Aorta (tissue), 5 donors: Measurements from ENCODE around the gene MYH16. TPM values are rescaled to one million over a fixed set of nuclear protein-coding genes. Genes with fewer than 3 reads are reported as not detected.
A peak's percentile ranks its signal among the peaks of the same experiment; 100 is the strongest.
"Not testable (repeated sequence)": the region's sequence is repeated elsewhere in the genome, so short reads cannot be mapped to it uniquely, and the experiment has no call there.

ENCODE experiments used
- ATAC-seq: fragments of 200-7000 bp; cut with Tn5 transposase; one replicate; pipeline ENCODE4 v1.9.1; 2022; ENCODE audit warnings: moderate library complexity; ENCODE audit not compliant: low FRiP score
- DNase-seq, 2 donors: peaks; one replicate each; pipeline ENCODE4 v3.0.0-alpha.2; 2020
- H3K27ac ChIP-seq, 2 donors: one replicate each; pipeline ENCODE4 v1.5.1; 2013; ENCODE audit warnings: low read length in 2 of 2, mild to moderate bottlenecking in 2 of 2, moderate library complexity in 2 of 2, control low read depth in 1 of 2, inconsistent platforms in 1 of 2, low read depth in 1 of 2
- H3K27me3 ChIP-seq, 2 donors: one replicate each; pipeline ENCODE4 v1.6.1; 2013; ENCODE audit warnings: control low read depth in 1 of 2, low read length in 1 of 2, mild to moderate bottlenecking in 1 of 2, moderate library complexity in 1 of 2; ENCODE audit not compliant: insufficient read depth in 2 of 2, control insufficient read depth in 1 of 2
- H3K36me3 ChIP-seq, 2 donors: one replicate each; pipeline ENCODE4 v1.6.1; 2013; ENCODE audit warnings: control low read depth in 1 of 2, low read length in 1 of 2, mild to moderate bottlenecking in 1 of 2; ENCODE audit not compliant: insufficient read depth in 2 of 2, control insufficient read depth in 1 of 2
- H3K4me1 ChIP-seq, 2 donors: one replicate each; pipeline ENCODE4 v1.6.1; 2013; ENCODE audit warnings: low read length in 2 of 2, control low read depth in 1 of 2, mild to moderate bottlenecking in 1 of 2, moderate library complexity in 1 of 2; ENCODE audit not compliant: insufficient read depth in 2 of 2, control insufficient read depth in 1 of 2
- H3K4me3 ChIP-seq, 2 donors: one replicate each; pipeline ENCODE4 v1.5.1; 2013; ENCODE audit warnings: low read length in 2 of 2, control low read depth in 1 of 2, mild to moderate bottlenecking in 1 of 2
- H3K9me3 ChIP-seq: one replicate; pipeline ENCODE4 v1.6.1; 2013; ENCODE audit warnings: mild to moderate bottlenecking, low read length; ENCODE audit not compliant: control insufficient read depth
- WGBS, 2 donors: extraction: QIAGEN DNeasy Blood & Tissue Kit; methylation state at CpG; one replicate each; pipeline ENCODE4 v1.1.7; 2013; 5-methylcytosine and 5-hydroxymethylcytosine counted together
- intact Hi-C, 2 donors: fragments of 100-400 bp; cut with DNase I; formaldehyde crosslinking; loops; one replicate each; pipeline versions ENCODE4 v1.14.2 to v1.15.0; 2022
- polyA plus RNA-seq, 2 donors: library from polyadenylated mRNA; stranded (reverse); fragments of 200-250 nt; gene quantifications; one replicate each; pipeline ENCODE4 v1.2.3, GENCODE V29; 2013
- total RNA-seq, 2 donors: library from RNA; stranded (reverse); fragmentation: NEBNext Ultra II Directional; extraction: Animal tissue kit (Norgen Biotek cat#: 25700); gene quantifications; one replicate each; pipeline ENCODE4 v1.2.1, GENCODE V29; 2021
- donor health status: healthy with polysubstance abuse.
- donor health status: Bipolar disorder and iron deficiency.
- donor health status: DM: no; HTN: no; CAD: no.
- donor health status: DM: no; HTN: no; CAD: no.
- donor health status: DM: yes; HTN: yes; CAD: no.

Gene MYH16
- total and polyA plus RNA-seq, 4 donors, result 0.29 TPM; not detected in 3

DNA sequence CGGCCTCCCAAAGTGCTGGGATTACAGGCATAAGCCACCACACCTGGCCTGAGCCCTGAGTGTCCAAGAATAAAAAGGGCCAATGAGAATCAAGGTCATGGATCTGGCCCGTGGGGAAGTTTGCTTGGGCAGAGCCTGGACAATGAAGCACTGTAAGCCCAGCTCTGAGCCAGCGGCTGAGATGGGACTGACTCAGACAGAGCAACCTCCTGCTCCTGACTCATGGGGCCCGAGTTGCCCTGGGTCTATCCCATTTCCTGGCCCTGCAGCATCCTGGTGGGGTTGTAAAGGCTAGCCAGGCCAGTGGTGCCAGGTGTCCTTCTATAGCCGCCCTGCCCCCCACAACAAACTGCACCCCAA is 5.2 kb upstream of the MYH16 start:
- Histone ChIP-seq H3K4me1 (no peaks in the 10 kb centered on the region), H3K27me3 (no peaks in the 10 kb centered on the region), H3K27ac (peak overlapping the region in 1 of 2 donors; percentile 38), H3K4me3 (no peak overlapping the region), H3K9me3 (no peaks in the 10 kb centered on the region), H3K36me3 (no peaks in the 10 kb centered on the region)
- 38 to 41% methylated on average over 5 of the region's 5 CpGs for WGBS, 2 donors
- DNase-seq, result peak; percentile 72 to 85
- intact Hi-C loops, result loop anchor here in 1 of 2 donors (5.0 kb wide), 1 partner anchor 225 kb away; no protein-coding TSS in a partner anchor
- peak; percentile 81 for ATAC-seq

DNA sequence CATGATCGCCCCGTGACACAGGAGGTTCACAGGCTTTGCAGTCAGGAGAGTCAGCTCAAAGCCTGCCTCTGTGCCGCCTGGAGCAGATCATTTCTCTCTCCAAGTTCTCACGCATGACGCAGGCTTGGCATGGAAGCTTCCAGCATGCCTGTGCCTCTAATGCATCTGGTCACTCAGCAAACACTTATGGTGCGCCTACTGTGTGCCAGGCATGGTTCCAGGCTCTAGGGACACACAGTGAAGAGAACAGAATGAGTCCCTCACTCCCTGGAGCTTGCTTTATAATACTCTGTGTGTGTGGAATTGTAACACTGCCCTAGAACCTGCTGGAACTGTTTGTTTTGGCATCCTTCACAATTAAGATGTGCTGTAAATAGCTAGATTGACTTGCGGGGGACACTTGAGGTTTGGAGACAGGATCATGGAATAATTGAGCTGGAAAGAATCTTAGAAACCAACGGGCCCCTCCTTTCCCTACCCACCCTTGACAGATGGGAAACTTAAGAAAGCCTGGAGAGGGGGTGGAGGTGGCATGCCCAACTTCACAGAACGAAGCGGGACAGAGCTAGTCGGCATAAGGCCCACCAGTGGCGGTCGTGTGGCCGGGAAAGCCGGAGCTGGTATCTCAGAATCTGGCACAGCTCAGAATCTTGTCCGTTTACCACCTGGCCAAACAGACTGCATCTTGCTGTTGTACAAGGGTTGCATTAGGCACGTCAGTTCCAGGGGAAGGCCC is 4.6 kb upstream of the MYH16 start:
- Histone ChIP-seq H3K9me3 (no peaks in the 10 kb centered on the region), H3K36me3 (no peaks in the 10 kb centered on the region), H3K27me3 (no peaks in the 10 kb centered on the region), H3K4me1 (no peaks in the 10 kb centered on the region), H3K27ac (peak overlapping the region in 1 of 2 donors; percentile 38), H3K4me3 (no peak overlapping the region)
- DNase-seq (no peak), ATAC-seq (peak; percentile 62)
- WGBS, 2 donors, result 24% methylated on average over 17 of the region's 17 CpGs
- intact Hi-C loops, result loop anchor here in 1 of 2 donors (5.0 kb wide), 1 partner anchor 226 kb away; no protein-coding TSS in a partner anchor

DNA sequence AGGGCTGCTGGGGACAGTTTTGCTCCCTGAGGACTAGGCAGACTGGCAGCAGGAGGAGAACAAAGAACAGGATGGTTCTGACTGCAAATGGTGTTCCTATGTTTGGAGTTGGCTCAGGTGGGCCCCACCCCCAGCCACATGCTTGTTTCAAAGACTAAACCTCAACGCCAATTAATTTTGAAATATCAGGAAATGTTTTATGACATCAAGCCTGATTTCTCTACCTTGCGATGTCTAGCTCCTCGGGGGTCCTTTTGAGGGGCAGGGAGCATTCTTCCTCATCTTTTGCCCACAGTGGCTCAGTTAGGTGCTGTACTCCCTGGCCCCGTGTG is 4.1 kb upstream of the MYH16 start:
- no peaks in the 10 kb centered on the region for H3K4me1 ChIP-seq
- H3K36me3 ChIP-seq, result no peaks in the 10 kb centered on the region
- DNase-seq (no peak), ATAC-seq (no peak)
- H3K27me3 ChIP-seq, result no peaks in the 10 kb centered on the region
- H3K9me3 ChIP-seq, result no peaks in the 10 kb centered on the region
- intact Hi-C loops, result loop anchor here in 1 of 2 donors (5.0 kb wide), 1 partner anchor 226 kb away; no protein-coding TSS in a partner anchor
- no peak overlapping the region for H3K4me3 ChIP-seq
- no peak overlapping the region for H3K27ac ChIP-seq
- 87 to 89% methylated on average over 4 of the region's 4 CpGs for WGBS, 2 donors

DNA sequence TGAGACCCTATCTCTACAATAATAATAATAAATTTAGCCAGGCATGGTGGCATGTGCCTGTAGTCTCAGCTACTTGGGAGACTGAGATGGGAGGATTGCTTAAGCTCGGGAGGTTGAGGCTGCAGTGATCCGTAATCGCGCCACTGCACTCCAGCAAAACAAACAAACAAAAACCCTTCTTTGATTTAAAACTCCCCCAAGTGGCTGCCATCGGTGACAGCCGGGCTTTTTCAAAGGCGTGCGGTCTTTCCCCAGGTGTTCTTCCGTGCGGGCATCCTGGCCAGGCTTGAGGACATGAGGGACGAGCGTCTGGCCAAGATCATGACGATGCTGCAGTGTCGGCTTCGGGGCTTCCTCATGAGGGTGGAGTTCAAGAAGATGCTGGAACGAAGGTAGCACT is 1.9 kb upstream of the MYH16 start:
- Histone ChIP-seq H3K27me3 (no peaks in the 10 kb centered on the region), H3K27ac (no peak overlapping the region), H3K9me3 (no peaks in the 10 kb centered on the region), H3K4me3 (no peak overlapping the region), H3K4me1 (no peaks in the 10 kb centered on the region), H3K36me3 (no peaks in the 10 kb centered on the region)
- 65 to 71% methylated on average over 16 of the region's 16 CpGs for WGBS, 2 donors
- DNase-seq, result no peak
- intact Hi-C loops, result no loop called here
- ATAC-seq, result no peak

DNA sequence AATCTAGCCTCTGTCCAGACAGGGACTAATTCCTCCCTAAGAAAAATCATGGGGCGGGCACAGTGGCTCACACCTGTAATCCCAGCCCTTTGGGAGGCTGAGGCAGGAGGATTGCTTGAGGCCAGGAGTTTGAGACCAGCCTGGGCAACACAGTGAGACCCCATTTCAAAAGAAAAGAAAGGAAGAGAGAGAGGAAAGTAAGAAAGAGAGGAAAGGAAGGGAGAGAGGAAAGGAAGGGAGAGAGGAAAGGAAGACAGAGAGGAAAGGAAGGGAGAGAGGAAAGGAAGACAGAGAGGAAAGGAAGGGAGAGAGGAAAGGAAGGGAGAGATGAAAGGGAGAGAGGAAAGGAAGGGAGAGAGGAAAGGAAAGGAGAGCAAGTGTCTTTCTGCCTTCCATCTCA is 922 bp downstream of the MYH16 start:
- H3K4me1 ChIP-seq, DNase-seq, H3K36me3 ChIP-seq, H3K27ac ChIP-seq, H3K27me3 ChIP-seq, H3K4me3 ChIP-seq, ATAC-seq, intact Hi-C loops, H3K9me3 ChIP-seq: not testable (repeated sequence)
- 96% methylated on average over 1 of the region's 1 CpG for WGBS, 2 donors

DNA sequence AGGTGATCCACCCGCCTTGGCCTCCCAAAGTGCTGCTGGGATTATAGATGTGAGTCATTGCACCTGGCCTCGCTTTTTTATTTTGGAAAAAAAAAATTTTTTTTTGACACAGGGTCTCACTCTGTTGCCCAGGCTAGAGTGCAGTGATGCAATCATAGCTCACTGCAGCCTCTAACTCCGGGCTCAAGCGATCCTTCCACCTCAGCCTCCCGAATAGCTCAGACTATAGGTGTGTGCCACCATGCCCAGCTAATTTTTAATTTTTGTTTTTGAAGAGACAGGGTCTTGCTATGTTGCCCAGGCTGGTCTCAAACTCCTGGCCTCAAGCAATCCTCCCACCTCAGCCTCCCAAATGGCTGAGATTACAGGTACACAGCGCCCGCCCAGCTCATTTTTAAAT is 2.3 kb downstream of the MYH16 start:
- DNase-seq, H3K4me3 ChIP-seq, intact Hi-C loops, H3K27ac ChIP-seq, H3K9me3 ChIP-seq, H3K4me1 ChIP-seq, H3K27me3 ChIP-seq, ATAC-seq, H3K36me3 ChIP-seq: not testable (repeated sequence)
- 95 to 96% methylated on average over 7 of the region's 7 CpGs for WGBS, 2 donors

DNA sequence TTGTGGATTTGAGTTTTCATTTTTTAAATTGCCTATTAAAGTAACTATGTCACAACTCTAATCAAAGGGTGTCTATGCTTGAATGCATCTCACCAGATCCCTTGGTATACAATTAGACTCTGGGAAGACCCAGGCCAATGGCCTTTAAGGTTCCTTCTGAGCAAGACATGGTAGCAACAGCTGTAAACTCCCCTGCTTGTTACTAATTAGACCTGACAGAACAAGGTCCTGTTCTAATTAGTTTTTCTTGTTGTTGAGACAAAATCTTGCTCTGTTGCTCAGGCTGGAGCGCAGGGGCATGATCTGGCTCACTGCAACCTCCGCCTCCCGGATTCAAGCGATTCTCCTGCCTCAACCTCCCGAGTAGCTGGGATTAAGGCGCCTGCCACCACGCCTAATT is 2.9 kb downstream of the MYH16 start:
- Histone ChIP-seq H3K27me3 (no peaks in the 10 kb centered on the region), H3K27ac (no peak overlapping the region), H3K4me1 (no peaks in the 10 kb centered on the region), H3K4me3 (no peak overlapping the region), H3K9me3 (no peaks in the 10 kb centered on the region), H3K36me3 (no peaks in the 10 kb centered on the region)
- 95% methylated on average over 7 of the region's 7 CpGs for WGBS, 2 donors
- ATAC-seq, result no peak
- intact Hi-C loops, result no loop called here
- DNase-seq, result no peak

DNA sequence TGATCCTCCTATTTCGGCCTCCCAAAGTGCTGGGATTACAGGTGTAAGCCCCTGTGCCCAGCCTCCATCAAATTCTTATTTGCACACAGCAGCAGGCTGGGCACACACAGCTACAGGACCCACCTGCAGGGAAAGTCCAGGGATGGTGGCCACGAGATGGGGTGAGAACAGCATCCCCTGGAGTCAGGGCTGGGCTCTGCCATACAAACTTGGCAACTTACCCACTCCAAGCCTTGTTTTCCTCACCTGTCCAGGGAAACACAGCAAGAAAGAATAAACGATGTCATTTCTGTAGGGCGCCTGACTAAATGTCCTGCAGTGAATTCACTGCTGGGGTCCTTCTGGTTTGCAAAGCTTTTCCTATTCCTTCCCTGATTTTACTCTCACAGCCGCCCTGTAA is 5.5 kb downstream of the MYH16 start:
- no peak for DNase-seq
- Histone ChIP-seq H3K4me3 (no peak overlapping the region), H3K9me3 (no peaks in the 10 kb centered on the region), H3K4me1 (no peaks in the 10 kb centered on the region), H3K36me3 (no peaks in the 10 kb centered on the region), H3K27me3 (no peaks in the 10 kb centered on the region), H3K27ac (no peak overlapping the region)
- intact Hi-C loops, result no loop called here
- ATAC-seq, result no peak
- 79 to 82% methylated on average over 5 of the region's 5 CpGs for WGBS, 2 donors

DNA sequence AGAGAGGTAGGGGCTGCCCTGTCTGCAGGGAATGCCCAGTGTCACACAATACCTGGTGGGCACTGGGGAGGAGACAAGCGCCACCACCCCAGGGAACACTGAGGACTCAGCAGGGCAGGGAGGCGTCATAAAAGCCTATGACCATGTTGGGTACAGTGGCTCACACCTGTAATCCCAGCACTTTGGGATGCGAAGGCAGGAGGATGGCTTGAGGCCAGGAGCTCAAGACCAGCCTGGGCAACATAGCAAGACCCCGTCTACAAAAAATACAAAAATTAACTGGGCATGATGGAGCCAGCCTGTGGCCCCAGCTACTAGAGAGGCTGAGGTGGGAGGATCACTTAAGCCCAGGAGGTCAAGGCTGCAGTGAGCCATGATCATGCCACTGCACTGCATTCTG is 11.5 kb downstream of the MYH16 start:
- H3K27ac ChIP-seq, H3K4me3 ChIP-seq, H3K36me3 ChIP-seq, DNase-seq, H3K27me3 ChIP-seq, ATAC-seq, intact Hi-C loops, H3K9me3 ChIP-seq, H3K4me1 ChIP-seq: not testable (repeated sequence)
- WGBS, 2 donors, result 95 to 100% methylated on average over 4 of the region's 4 CpGs
